T-helper 9 cell (primary cell): Measurements from ENCODE around the gene TP53BP2.
A peak's percentile ranks its signal among the peaks of the same experiment; 100 is the strongest.
"Not testable (repeated sequence)": the region's sequence is repeated elsewhere in the genome, so short reads cannot be mapped to it uniquely, and the experiment has no call there.

ENCODE experiments used
- DNase-seq: peaks from one replicate; pipeline ENCODE4 v3.0.0-alpha.2; 2020

Gene TP53BP2

GRCh38 chr1:223852337-223852736, 6.6 kb upstream of the TP53BP2 start:
- no peak for DNase-seq

DNA sequence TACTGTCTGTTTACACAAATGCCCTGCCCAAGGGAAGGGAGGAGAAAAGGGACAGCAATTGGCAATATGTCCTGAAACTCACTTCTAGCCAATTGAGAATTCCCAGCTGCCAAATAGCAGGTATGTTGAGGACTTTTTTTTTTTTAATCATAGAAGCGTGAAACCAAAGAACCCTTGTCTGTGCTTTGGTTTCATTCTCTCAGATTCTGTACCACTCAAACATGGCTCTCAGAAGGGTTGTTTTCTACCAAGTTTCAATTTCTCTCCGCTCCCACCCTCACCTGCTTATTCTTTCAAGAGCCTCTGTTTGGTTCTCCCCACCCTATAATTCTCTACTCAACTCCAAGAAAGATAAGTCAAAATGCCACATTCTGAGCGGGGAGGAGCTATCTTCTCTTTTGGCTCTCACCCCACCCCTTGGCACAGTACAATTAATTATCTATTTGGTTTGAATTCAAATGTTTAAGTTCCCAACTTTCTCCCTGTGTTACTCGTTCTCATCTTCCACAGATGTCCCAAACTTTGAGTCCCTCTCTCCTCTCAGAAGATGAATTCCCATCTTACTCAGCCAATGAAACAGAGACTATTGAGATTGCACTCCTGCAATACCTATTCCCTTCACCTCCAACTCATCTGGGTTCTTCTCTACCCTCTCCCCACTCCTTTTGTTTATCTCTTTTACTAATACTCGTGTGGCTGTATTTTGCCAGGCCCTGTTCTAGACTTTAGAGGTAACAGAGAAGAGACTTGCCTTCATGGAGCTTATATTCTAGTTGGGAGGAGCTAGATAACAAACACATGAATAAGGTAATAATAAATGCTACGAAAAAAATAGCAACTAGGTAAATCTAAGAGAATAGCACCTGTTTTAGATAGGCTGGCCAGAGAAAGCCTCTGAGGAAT, 3.9 kb upstream of the TP53BP2 start:
- DNase-seq = no peak

DNA sequence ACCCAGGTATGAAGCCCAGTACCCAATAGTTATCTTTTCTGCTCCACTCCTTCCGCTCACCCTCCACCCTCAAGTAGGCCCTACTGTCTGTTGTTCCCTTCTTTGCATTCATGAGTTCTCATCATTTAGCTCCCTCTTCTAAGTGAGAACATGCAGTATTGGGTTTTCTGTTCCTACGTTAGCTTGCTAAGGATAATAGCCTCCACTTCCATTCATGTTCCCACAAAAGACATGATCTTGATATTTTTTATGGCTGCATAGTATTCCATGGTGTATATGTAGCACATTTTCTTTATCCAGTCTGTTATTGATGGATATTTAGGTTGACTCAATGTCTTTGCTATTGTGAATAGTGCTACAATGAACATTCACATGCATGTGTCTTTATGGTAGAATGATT, 2.8 kb upstream of the TP53BP2 start:
- DNase-seq = no peak

GRCh38 chr1:223847781-223848345, 2.1 kb upstream of the TP53BP2 start:
- DNase-seq = no peak

DNA sequence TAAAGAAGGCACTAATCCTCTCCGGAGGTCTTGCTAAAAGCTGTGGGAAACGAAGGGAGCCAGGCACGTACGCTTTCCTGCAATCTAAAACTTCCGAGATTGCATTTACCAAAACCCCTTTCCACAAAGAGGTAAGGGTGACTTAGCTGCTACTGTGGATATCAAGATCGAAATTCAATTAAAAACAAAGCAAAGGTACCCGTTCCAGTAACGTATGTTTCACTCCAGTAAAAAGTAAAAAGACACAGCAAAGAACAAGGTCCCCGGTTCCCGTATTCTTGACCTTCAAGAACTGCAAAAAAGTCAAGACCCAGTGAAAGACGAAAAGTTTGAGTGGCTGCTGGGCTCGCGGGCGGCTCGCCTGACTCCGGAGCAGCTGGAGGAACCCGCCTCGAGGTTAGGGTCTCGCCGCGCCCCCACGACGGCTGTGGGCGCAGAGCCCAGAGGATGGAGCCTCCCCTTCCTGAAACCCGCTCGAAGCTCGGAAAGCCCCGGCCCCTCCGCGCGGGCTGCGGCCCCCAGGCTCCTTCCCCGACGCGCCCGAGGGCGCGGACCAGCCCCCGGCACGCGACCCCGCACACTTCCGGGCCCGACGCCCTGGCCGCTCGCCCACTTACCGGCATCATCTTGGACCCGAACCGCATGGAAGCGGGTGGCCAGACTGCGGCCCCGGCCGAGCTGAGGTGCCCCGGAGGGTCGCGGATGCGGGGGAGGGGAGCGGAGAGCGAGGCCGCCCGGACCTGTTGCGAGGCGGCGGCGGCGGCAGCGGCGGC, 524 bp downstream of the TP53BP2 start:
- DNase-seq = peak; percentile 63

DNA sequence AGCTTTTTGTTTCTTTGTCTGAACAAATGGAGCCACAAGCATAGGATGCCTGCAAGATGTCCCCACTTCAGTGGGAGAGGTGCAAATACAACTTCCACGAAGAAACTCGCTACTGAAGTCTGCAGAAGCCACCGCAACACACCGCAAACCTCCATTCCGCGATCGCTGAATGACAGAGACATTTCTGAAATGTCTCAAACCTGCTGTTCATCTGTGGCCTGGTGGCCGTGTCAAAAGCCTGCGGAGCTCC, 1.0 kb downstream of the TP53BP2 start:
- DNase-seq = peak; percentile 26

- DNase-seq = no peak
Measured at GRCh38 chr1:223843934-223844786, 1.6 kb downstream of the TP53BP2 start.

GRCh38 chr1:223842784-223843183, 3.0 kb downstream of the TP53BP2 start:
- no peak for DNase-seq

DNA sequence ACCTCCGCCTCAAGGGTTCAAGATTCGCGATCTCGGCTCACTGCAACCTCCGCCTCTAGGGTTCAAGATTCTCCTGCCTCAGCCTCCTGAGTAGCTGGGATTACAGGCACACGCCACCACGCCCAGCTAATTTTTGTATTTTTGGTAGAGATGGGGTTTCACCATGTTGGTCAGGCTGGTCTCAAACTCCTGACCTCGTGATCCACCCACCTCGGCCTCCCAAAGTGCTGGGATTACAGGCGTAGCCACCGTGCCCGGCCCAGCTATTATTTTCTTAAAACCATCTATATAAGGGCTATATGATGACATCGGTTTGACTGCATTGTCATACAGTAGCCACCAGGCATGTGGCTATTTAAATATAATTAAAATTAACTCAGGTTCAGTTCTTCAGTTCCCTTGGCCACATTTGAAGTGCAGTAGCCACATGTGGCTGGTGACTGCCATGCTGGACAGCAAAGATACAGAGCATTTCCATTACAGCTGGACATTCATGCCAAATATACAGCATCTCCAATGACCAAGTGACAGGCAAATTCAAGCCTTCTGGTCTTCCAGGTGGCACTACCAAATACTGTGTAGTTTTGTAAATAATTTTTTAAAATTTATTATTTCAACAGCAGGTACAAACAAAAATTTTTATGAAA, 3.6 kb downstream of the TP53BP2 start:
- not testable (repeated sequence) for DNase-seq

- DNase-seq = no peak
Measured at GRCh38 chr1:223840254-223840653, 5.5 kb downstream of the TP53BP2 start.

DNA sequence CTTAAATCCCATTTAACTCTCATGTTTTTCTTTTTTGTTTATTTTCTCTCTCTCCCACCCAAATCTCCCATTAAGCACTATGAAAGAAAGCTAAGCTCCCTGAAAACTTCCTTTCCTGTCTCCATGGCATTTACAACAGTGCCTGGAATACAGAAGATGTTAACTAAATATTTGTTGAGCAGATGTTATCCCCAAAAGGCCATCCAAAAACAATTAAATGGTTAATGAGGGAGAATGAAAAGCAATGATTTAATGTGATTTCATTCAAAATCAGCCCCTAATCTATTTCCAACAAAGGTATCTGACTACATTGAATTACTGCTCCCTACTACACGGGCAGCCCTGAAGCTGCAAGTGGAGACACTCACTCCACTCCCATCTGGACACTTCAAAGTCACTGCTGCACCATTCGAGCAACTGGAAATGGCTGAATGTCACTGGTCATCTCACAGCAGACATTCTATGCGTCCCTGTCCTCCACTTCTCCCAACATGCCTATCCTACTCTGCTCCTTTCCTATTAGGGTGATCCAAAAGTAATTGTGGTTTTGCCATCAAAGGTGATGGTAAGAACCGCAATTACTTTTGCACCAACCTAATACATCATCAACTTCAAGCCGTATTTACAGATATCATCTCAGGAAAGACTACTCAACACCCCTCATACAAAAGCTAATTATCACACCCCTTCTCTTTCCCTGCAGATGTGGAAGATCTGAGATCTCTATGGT, 7.5 kb downstream of the TP53BP2 start:
- DNase-seq = no peak

- DNase-seq = no peak
Measured at GRCh38 chr1:223837687-223838086, 8.1 kb downstream of the TP53BP2 start.

DNA sequence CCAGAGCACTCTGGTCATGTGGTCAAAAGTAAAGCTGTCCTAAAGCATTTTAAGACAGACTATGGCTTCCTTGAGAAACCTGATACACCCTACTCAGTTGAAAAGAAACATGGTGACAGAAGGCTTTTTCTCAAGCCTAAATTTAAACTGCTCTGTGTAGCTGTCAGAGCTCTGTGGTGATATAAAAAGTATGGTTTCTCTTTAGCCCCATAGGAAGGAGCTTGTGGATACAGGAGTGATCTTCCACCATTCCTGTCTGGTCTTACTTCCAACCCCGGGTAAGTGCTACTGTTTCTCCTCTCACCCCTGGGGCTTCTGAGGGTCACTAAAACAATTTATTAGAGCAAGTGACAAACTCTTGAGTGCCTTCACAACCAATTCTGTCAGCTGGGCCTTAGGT, 8.5 kb downstream of the TP53BP2 start:
- DNase-seq = no peak

- no peak for DNase-seq
Measured at GRCh38 chr1:223836586-223836985, 9.2 kb downstream of the TP53BP2 start.

DNA sequence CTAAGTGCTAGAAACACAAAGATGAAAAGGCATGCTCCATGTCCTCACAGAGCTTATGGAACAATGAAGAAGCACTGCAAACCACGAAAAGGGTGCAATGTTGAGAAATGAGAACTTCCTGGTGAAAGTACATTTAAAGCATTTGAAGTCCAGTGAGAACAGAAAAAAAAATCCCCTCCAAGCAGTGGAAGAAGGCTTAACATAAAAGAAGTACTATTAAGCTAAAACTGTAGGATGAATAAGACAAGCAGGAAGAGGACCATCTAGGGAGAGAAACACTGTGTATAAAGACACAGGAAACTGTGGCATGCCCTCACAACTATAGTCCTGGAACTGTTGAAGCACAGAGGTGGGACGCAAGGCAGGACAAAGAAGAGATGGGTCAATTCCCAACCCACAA, 10.0 kb downstream of the TP53BP2 start:
- no peak for DNase-seq

DNA sequence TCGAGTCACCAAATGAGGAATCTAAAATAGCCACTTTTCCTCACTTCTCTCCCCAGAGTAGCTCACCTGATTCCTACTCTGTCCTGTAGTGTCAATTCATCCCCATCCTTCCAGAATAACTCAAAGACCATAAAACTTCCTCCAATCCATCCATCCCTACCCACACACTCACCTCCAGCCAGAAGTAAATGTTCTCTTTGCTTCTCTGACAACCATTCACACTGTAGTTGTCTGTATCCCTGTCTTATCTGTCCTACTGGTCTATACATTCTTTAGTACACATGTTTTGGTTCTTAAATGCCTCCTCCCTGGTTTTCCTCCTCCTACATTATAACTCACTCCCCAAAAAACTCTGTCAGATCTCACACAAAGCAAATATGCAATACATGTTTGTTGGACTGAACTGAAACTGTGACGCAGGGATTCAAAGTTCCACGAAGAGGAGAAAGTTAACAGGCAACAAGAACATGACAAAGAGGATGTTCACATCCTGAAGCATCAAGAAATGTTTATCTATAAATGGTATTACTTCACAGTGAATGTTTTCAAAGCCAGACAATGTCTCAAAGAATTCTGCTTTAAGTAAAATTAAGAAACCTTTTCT, 11.0 kb downstream of the TP53BP2 start:
- DNase-seq = no peak

DNA sequence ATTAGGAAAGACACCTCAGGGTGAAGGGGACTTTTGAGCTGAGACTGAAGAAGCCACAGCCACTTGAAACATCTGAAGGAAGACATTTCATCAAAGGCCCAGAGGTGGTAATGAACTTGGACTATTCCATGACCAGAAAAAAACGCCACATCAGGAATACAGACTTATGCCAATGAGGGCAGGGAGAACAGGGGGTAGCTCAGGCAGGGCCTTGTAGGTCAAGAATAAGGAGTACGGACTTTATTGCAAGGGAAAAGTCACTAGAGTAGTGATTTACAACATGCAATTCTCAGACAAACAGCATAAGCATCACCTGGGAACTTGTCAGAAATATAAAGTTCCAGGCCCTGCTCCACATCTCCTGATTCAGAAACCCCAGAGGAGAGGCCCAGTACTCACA, 11.8 kb downstream of the TP53BP2 start:
- DNase-seq = no peak

DNA sequence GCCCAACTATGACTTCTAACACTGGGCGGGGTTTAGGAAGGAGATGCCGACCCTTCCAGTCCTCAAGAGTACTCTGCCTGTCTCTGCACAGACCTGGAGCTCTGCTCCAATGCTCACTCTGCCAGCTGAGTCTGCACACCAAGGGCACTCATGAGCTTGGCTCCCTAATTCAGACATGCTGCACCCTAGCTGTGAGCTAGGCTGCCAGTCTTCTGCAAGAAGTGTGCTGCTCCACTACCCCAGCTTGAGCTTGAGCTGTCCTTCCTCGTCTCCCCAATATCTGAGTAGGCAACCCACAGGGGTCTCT, 13.2 kb downstream of the TP53BP2 start:
- no peak for DNase-seq

DNA sequence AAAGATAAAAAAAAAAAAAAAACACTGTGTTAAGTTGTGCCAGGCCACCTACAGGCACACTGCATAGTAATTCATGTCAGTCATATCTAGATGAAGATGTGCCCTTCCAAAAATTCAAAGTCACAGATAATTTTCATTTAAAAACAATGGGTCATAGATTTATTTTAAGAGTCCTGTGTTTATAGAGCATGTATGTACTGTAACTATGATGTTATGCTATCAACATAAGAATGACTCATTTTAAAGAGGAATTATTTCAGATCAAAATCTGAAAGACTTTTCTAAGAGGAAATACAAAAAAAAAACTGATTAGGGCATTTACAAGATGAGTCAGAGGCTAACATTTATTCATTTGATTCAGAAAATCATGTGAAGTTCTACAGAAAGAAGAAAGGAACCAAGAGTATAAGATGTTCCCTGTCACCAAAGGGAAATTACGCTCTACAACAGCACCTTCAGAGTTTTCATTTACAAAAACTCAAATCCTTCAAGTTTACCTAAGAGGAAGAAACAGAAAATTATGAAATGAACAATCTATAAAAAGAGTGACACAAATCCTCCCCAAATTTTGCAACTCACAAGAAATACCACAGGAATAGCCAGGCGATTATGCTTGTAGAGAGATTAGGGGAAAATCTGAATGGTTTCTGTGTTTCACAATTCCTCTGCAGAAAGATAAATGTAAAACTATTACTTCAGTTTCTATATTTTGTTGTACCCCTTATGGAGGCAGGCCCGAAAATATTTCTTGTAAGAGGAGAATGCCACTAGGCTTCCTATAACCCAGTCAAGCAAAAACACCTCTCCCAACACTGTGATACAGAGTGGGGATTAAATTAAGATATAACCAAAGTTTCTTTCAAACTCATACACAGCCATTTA, 13.8 kb downstream of the TP53BP2 start:
- DNase-seq = no peak

DNA sequence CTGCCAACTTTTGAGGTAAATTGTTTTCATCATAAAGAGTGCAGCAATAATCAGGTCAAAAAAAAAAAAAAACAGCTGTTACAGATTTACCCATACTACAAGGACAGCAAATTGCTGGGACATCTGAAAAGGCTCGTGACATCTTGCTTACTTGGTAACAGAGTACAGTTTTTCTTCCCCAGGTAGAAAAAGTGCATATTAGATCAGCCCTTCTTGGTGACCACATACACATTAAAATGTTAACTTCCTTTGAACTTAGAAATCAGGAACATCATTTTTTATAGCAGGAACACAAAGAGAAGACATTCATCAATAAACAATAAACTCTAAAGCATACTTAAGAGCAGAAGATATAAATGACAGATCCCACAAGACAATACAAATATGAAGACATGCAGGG, 16.1 kb downstream of the TP53BP2 start:
- DNase-seq = no peak
